ENCODE results near the gene VPS33A. TPM values are rescaled to one million over a fixed set of nuclear protein-coding genes. Genes with fewer than 3 reads are reported as not detected.

The VPS33A gene
- polyA plus RNA-seq, 1 experiment, result 22.7 TPM

DNA sequence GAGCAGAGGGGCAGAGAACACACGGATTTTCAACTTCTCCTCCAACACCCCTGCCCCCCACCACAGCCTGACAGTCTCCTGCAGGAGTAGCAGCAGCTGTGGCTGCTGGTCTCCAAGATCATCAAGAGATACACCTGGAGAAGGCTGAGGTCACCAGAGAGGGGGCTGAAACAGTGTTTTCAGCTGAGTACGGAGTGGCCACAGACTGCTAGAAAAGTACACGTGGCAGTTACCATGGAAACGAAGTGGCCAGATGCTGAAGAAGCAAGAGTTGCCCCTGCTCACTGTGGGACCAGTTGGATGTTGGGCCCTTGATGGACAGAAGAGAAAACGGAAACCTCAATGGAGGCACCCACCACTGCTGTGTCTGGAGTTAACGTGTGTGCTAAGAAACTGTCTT is 35.5 kb downstream of the VPS33A start:
- Histone ChIP-seq H3K9me3 (ENCODE audit: control insufficient read depth, insufficient read depth, low read length) (peaks cover 6% of the 10 kb centered on the region; the same call in 1 of the 2 replicates), H3K27ac (ENCODE audit: low read depth, low read length) (no peak overlapping the region), H3K27me3 (ENCODE audit: control insufficient read depth, insufficient read depth, low read length) (no peaks in the 10 kb centered on the region), H3K4me3 (ENCODE audit: low read depth, low read length) (no peak overlapping the region)
- no peak for DNase-seq (ENCODE audit: low read depth, low spot score)
- ChIA-PET POLR2A (no interaction called here), CTCF (no interaction called here)
- TF ChIP-seq CTCF (IDR thresholded peaks at IDR 0.05; ENCODE audit: low read depth, low read length), result no peak

DNA sequence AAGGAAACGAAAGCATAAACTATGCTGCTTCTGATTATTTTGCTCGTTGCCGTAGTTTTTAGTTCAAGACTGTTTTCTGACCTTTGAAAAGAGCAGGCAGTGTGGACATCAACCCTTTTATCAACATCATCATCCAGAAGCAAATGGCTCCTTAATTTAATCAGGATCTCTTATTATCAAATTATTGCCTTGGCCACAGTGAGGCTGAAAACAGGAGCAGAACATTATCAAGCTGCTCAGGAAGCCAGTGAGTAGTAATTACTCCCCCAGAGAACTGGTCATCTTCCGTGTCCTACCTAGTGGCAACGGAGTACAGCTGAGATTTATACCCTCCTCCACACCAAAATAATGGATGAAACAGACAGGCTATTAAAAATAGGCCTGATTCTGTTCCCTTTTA is 38.2 kb downstream of the VPS33A start:
- H3K4me3 ChIP-seq (ENCODE audit: low read depth, low read length), result no peak overlapping the region
- ChIA-PET POLR2A (no interaction called here), CTCF (no interaction called here)
- peaks cover 12% of the 10 kb centered on the region; the same call in 1 of the 2 replicates for H3K9me3 ChIP-seq (ENCODE audit: control insufficient read depth, insufficient read depth, low read length)
- no peak for TF ChIP-seq CTCF (IDR thresholded peaks at IDR 0.05; ENCODE audit: low read depth, low read length)
- H3K27me3 ChIP-seq (ENCODE audit: control insufficient read depth, insufficient read depth, low read length), result no peaks in the 10 kb centered on the region
- no peak overlapping the region for H3K27ac ChIP-seq (ENCODE audit: low read depth, low read length)
- no peak for DNase-seq (ENCODE audit: low read depth, low spot score)

- Histone ChIP-seq H3K4me3 (ENCODE audit: low read depth, low read length) (no peak overlapping the region), H3K27ac (ENCODE audit: low read depth, low read length) (no peak overlapping the region), H3K9me3 (ENCODE audit: control insufficient read depth, insufficient read depth, low read length) (peaks cover 12% of the 10 kb centered on the region; the same call in 1 of the 2 replicates), H3K27me3 (ENCODE audit: control insufficient read depth, insufficient read depth, low read length) (no peaks in the 10 kb centered on the region)
- ChIA-PET CTCF (no interaction called here), POLR2A (no interaction called here)
- no peak for TF ChIP-seq CTCF (IDR thresholded peaks at IDR 0.05; ENCODE audit: low read depth, low read length)
- DNase-seq (ENCODE audit: low read depth, low spot score), result no peak
These were observed 39.0 kb downstream of the VPS33A start for GRCh38 chr12:122227341-122227740.

- Histone ChIP-seq H3K9me3 (ENCODE audit: control insufficient read depth, insufficient read depth, low read length) (peaks cover 12% of the 10 kb centered on the region; the same call in 1 of the 2 replicates), H3K27ac (ENCODE audit: low read depth, low read length) (no peak overlapping the region), H3K27me3 (ENCODE audit: control insufficient read depth, insufficient read depth, low read length) (no peaks in the 10 kb centered on the region), H3K4me3 (ENCODE audit: low read depth, low read length) (peak overlapping the region; percentile 46)
- ChIA-PET POLR2A (interaction anchor here (0.6 to 1.2 kb wide), 9 partner anchors 11 to 700 kb away, joined by 3 to 8 read pairs (median 4); partner anchors contain the start of genes KNTC1, RSRC2 and ZCCHC8), CTCF (no interaction called here)
- no peak for DNase-seq (ENCODE audit: low read depth, low spot score)
- TF ChIP-seq CTCF (IDR thresholded peaks at IDR 0.05; ENCODE audit: low read depth, low read length), result no peak
These were observed 39.7 kb downstream of the VPS33A start for GRCh38 chr12:122226366-122227125.

- no peak for TF ChIP-seq CTCF (IDR thresholded peaks at IDR 0.05; ENCODE audit: low read depth, low read length)
- ChIA-PET CTCF (interaction anchor here (0.6 to 0.9 kb wide), 2 partner anchors 10 to 155 kb away, joined by 3 read pairs; no protein-coding TSS in a partner anchor), POLR2A (interaction anchor here (0.6 to 1.2 kb wide), 10 partner anchors 10 to 700 kb away, joined by 3 to 8 read pairs (median 4); partner anchors contain the start of genes KNTC1, RSRC2 and ZCCHC8)
- Histone ChIP-seq H3K27ac (ENCODE audit: low read depth, low read length) (peak within 1 kb of the TSS; percentile 97), H3K9me3 (ENCODE audit: control insufficient read depth, insufficient read depth, low read length) (peaks cover 12% of the 10 kb centered on the region; the same call in 1 of the 2 replicates), H3K27me3 (ENCODE audit: control insufficient read depth, insufficient read depth, low read length) (no peaks in the 10 kb centered on the region), H3K4me3 (ENCODE audit: low read depth, low read length) (peak within 1 kb of the TSS; percentile 97)
- DNase-seq (ENCODE audit: low read depth, low spot score), result peak; percentile 98
These were observed 40.5 kb downstream of the VPS33A start, which contains the start of gene DIABLO for GRCh38 chr12:122225683-122226365. Gene DIABLO (minus strand): TSS chr12:122226052. CDS start chr12:122226014, 38 bp downstream.

Measured in AG04450 (cell line).